HepG2 (cell line): ENCODE results near the gene CBX5. TPM values are rescaled to one million over a fixed set of nuclear protein-coding genes. Genes with fewer than 3 reads are reported as not detected.

Experiments used
- AGO1 ChIP-seq: fragments of 200-400 bp; formaldehyde crosslinking; IDR thresholded peaks from 2 replicates; pipeline ENCODE4 v1.6.1; 2017; ENCODE audit warnings: mild to moderate bottlenecking, low read depth, low read length, moderate library complexity; ENCODE audit not compliant: poor library complexity, severe bottlenecking
- ELF1 ChIP-seq: sonication (generic); formaldehyde crosslinking; IDR thresholded peaks from 2 replicates; pipeline ENCODE4 v1.4.0; 2020; ENCODE audit warnings: missing genetic modification reagents
- GFI1 ChIP-seq: sonication (generic); formaldehyde crosslinking; IDR thresholded peaks from 2 replicates; pipeline ENCODE4 v1.5.0; 2020; ENCODE audit warnings: missing genetic modification reagents, mild to moderate bottlenecking, borderline replicate concordance
- HMG20B ChIP-seq: conservative IDR thresholded peaks from 2 replicates; pipeline ENCODE4 v1.6.1; 2016; ENCODE audit warnings: missing genetic modification reagents, missing compliant biosample characterization
- KLF13 ChIP-seq: sonication (generic); formaldehyde crosslinking; IDR thresholded peaks from 2 replicates; pipeline ENCODE4 v1.4.0; 2020; ENCODE audit warnings: mild to moderate bottlenecking, missing genetic modification reagents
- RBAK ChIP-seq: sonication (generic); formaldehyde crosslinking; IDR thresholded peaks from 2 replicates; pipeline ENCODE4 v1.5.1; 2020; ENCODE audit warnings: mild to moderate bottlenecking, missing genetic modification reagents
- RBFOX2 ChIP-seq: fragments of 200-400 bp; formaldehyde crosslinking; IDR thresholded peaks from 2 replicates; pipeline ENCODE4 v1.6.1; 2017; ENCODE audit warnings: low read depth, mild to moderate bottlenecking, low read length
- RORA ChIP-seq: sonication (generic); formaldehyde crosslinking; IDR thresholded peaks from 2 replicates; pipeline ENCODE4 v1.5.0; 2020; ENCODE audit warnings: mild to moderate bottlenecking, missing genetic modification reagents, moderate library complexity
- SCMH1 ChIP-seq: sonication (generic); formaldehyde crosslinking; IDR thresholded peaks from 2 replicates; pipeline ENCODE4 v1.9.0; 2021; ENCODE audit warnings: missing genetic modification reagents, mild to moderate bottlenecking, borderline replicate concordance
- TAF15 ChIP-seq: fragments of 200-400 bp; formaldehyde crosslinking; IDR thresholded peaks from one replicate; pipeline ENCODE4 v1.6.1; 2018; ENCODE audit warnings: mild to moderate bottlenecking, low read depth, low read length; ENCODE audit not compliant: poor library complexity, severe bottlenecking
- ZNF253 ChIP-seq: sonication (generic); formaldehyde crosslinking; IDR thresholded peaks from 2 replicates; pipeline ENCODE4 v1.8.0; 2022; ENCODE audit warnings: mild to moderate bottlenecking, missing genetic modification reagents, borderline replicate concordance
- ZNF33B ChIP-seq: sonication (generic); formaldehyde crosslinking; IDR thresholded peaks from 2 replicates; pipeline ENCODE4 v1.5.1; 2020; ENCODE audit warnings: mild to moderate bottlenecking, missing genetic modification reagents
- ZNF441 ChIP-seq: sonication (generic); formaldehyde crosslinking; IDR thresholded peaks from 2 replicates; pipeline ENCODE4 v1.7.0; 2021; ENCODE audit warnings: missing genetic modification reagents, borderline replicate concordance
- ZNF557 ChIP-seq: sonication (generic); formaldehyde crosslinking; IDR thresholded peaks from 2 replicates; pipeline ENCODE4 v1.4.0; 2020; ENCODE audit warnings: missing genetic modification reagents
- ZNF558 ChIP-seq: sonication (generic); formaldehyde crosslinking; IDR thresholded peaks from 2 replicates; pipeline ENCODE4 v1.9.0; 2022; ENCODE audit warnings: mild to moderate bottlenecking, missing genetic modification reagents, borderline replicate concordance
- ZNF703 ChIP-seq: sonication (generic); formaldehyde crosslinking; IDR thresholded peaks from 2 replicates; pipeline ENCODE4 v1.5.1; 2020; ENCODE audit warnings: missing genetic modification reagents, mild to moderate bottlenecking, moderate library complexity, borderline replicate concordance
- ZNF710 ChIP-seq: sonication (generic); formaldehyde crosslinking; IDR thresholded peaks from 2 replicates; pipeline ENCODE4 v1.5.0; 2020; ENCODE audit warnings: mild to moderate bottlenecking, missing genetic modification reagents, borderline replicate concordance
- ZNF724P ChIP-seq: sonication (generic); formaldehyde crosslinking; IDR thresholded peaks from 2 replicates; pipeline ENCODE4 v1.8.0; 2022; ENCODE audit warnings: missing genetic modification reagents, borderline replicate concordance
- ZNF761 ChIP-seq: sonication (generic); formaldehyde crosslinking; conservative IDR thresholded peaks from 2 replicates; pipeline ENCODE4 v1.4.0; 2020; ENCODE audit warnings: mild to moderate bottlenecking, missing genetic modification reagents
- ZNF839 ChIP-seq: sonication (generic); formaldehyde crosslinking; IDR thresholded peaks from 2 replicates; pipeline ENCODE4 v1.4.0; 2020; ENCODE audit warnings: missing genetic modification reagents, mild to moderate bottlenecking, borderline replicate concordance
- ZNF878 ChIP-seq: sonication (generic); formaldehyde crosslinking; IDR thresholded peaks from 2 replicates; pipeline ENCODE4 v1.8.1; 2023; ENCODE audit warnings: mild to moderate bottlenecking, missing genetic modification reagents, moderate library complexity
- polyA plus RNA-seq, 8 experiments: library from polyadenylated mRNA; depleted of rRNA in 3 of 8; stranded (reverse) in 7 of 8; unstranded in 1 of 8; fragments of >200 nt; fragmentation: Illumina TruSeq in 4 of 8; extraction: Trizol in 4 of 8; gene quantifications; 2 replicates each; pipeline versions ENCODE4 v1.2.1 to v1.2.3, GENCODE V29; 2011 to 2016; ENCODE audit warnings: low read depth in 4 of 8, missing spikeins in 1 of 8, mixed read lengths in 1 of 8; ENCODE audit not compliant: insufficient read depth in 1 of 8
- total RNA-seq, 5 experiments: library from RNA; depleted of rRNA; stranded (reverse); fragments of >200 nt; fragmentation: Illumina TruSeq; extraction: Trizol; gene quantifications; 2 replicates each; pipeline ENCODE4 v1.2.3, GENCODE V29; 2016; ENCODE audit warnings: low read depth in 1 of 5
- TF ChIP-seq, protein P1 (sequence below): sonication (generic); formaldehyde crosslinking; IDR thresholded peaks from 2 replicates; pipeline ENCODE4 v1.4.0; 2020; ENCODE audit warnings: missing genetic modification reagents, borderline replicate concordance
- TF ChIP-seq, protein P2 (sequence below): sonication (generic); formaldehyde crosslinking; IDR thresholded peaks from 2 replicates; pipeline ENCODE4 v1.4.0; 2020; ENCODE audit warnings: missing genetic modification reagents

The CBX5 gene
- total and polyA plus RNA-seq, 2 of the 13 experiments (the other 11 are each of a cell fraction or from before 2014, with no cell fraction given) = 16.0 to 22.2 TPM

DNA sequence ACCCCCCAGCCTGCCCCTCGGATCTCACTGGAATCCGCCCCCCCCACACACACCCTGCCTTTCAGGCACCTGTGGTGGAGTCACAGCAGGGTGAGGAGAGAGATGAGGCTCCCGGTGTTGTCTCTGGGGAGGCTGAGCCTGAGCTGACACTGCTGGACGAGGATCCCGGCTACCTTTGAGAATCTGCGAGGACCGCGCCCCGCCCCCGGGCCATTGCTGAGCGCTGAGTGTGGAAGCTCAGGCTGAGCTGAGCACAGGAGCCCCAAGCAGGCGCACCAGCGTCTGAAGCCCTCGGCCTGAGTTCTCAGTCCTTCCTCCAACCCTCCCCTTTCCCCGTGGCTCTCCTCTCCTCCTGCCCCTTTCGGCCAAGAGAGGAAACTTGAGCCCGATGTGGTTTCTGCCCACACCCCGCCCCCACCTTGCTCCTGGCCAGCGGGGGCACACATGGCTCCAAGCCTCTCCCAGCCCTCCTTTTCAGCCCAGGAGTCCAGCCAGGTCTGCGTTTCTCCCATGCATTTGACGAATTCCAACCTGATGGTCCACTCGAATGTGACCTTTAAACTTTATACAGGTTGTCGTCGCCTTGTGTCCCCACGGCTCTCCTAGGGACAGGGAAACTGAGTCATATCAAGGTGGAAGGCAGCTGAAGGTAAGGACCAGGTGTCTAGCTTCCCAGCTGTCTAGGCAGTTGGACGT is 21.0 kb upstream of the CBX5 start, which contains the start of gene NFE2 (continued):
- TF ChIP-seq ZNF710 (CRISPR knock-in tag) (peak; percentile 69; the same call in 1 of the 2 replicates), RBFOX2 (peak; percentile 83), ZNF558 (CRISPR knock-in tag) (no peak), ZNF253 (CRISPR knock-in tag) (no peak; the same call in 1 of the 2 replicates), ZNF557 (CRISPR knock-in tag) (no peak), HMG20B (CRISPR knock-in tag) (no peak), RORA (CRISPR knock-in tag) (no peak), TAF15 (no peak), ZNF441 (CRISPR knock-in tag) (no peak), KLF13 (CRISPR knock-in tag) (no peak), ZNF878 (CRISPR knock-in tag) (no peak), ELF1 (CRISPR knock-in tag) (no peak), ZNF839 (CRISPR knock-in tag) (no peak), ZNF761 (CRISPR knock-in tag) (no peak), ZNF703 (no peak), ZNF724P (CRISPR knock-in tag) (no peak), SCMH1 (CRISPR knock-in tag) (no peak), GFI1 (no peak), ZNF33B (CRISPR knock-in tag) (no peak), AGO1 (no peak), RBAK (CRISPR knock-in tag) (no peak)
- TF ChIP-seq, protein P1, sequence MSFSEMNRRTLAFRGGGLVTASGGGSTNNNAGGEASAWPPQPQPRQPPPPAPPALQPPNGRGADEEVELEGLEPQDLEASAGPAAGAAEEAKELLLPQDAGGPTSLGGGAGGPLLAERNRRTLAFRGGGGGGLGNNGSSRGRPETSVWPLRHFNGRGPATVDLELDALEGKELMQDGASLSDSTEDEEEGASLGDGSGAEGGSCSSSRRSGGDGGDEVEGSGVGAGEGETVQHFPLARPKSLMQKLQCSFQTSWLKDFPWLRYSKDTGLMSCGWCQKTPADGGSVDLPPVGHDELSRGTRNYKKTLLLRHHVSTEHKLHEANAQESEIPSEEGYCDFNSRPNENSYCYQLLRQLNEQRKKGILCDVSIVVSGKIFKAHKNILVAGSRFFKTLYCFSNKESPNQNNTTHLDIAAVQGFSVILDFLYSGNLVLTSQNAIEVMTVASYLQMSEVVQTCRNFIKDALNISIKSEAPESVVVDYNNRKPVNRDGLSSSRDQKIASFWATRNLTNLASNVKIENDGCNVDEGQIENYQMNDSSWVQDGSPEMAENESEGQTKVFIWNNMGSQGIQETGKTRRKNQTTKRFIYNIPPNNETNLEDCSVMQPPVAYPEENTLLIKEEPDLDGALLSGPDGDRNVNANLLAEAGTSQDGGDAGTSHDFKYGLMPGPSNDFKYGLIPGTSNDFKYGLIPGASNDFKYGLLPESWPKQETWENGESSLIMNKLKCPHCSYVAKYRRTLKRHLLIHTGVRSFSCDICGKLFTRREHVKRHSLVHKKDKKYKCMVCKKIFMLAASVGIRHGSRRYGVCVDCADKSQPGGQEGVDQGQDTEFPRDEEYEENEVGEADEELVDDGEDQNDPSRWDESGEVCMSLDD (CRISPR knock-in tag) = no peak
- TF ChIP-seq, protein P2, sequence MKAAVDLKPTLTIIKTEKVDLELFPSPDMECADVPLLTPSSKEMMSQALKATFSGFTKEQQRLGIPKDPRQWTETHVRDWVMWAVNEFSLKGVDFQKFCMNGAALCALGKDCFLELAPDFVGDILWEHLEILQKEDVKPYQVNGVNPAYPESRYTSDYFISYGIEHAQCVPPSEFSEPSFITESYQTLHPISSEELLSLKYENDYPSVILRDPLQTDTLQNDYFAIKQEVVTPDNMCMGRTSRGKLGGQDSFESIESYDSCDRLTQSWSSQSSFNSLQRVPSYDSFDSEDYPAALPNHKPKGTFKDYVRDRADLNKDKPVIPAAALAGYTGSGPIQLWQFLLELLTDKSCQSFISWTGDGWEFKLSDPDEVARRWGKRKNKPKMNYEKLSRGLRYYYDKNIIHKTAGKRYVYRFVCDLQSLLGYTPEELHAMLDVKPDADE (CRISPR knock-in tag) = no peak
